H1 (cell line): ENCODE measurements around the gene ADPRHL1. TPM values are rescaled to one million over a fixed set of nuclear protein-coding genes. Genes with fewer than 3 reads are reported as not detected.

ENCODE experiments used
- BACH1 ChIP-seq: IDR thresholded peaks from 2 replicates; pipeline ENCODE4 v1.6.1; 2012; ENCODE audit warnings: low read length, improper control_type of control experiment
- CEBPB ChIP-seq: IDR thresholded peaks from 2 replicates; pipeline ENCODE4 v1.6.1; 2012; ENCODE audit warnings: low read depth, low read length
- CHD1 ChIP-seq: IDR thresholded peaks from 2 replicates; pipeline ENCODE4 v1.6.1; 2012; ENCODE audit warnings: low read depth, low read length, improper control_type of control experiment
- CREB1 ChIP-seq: IDR thresholded peaks from 2 replicates; pipeline ENCODE4 v1.6.1; 2012; ENCODE audit warnings: inconsistent platforms
- EGR1 ChIP-seq: IDR thresholded peaks from 2 replicates; pipeline ENCODE4 v1.6.1; 2011; ENCODE audit warnings: low read depth, low read length, borderline replicate concordance
- GABPA ChIP-seq: IDR thresholded peaks from 2 replicates; pipeline ENCODE4 v1.6.1; 2011; ENCODE audit warnings: mild to moderate bottlenecking, low read length, moderate library complexity, borderline replicate concordance; ENCODE audit not compliant: insufficient read depth
- JUND ChIP-seq: IDR thresholded peaks from 2 replicates; pipeline ENCODE4 v1.6.1; 2011; ENCODE audit warnings: mild to moderate bottlenecking, improper control_type of control experiment, low read length
- KDM5A ChIP-seq: fragments of 200-600 bp; IDR thresholded peaks from 2 replicates; pipeline ENCODE4 v1.7.1; 2012; ENCODE audit warnings: mild to moderate bottlenecking, low read length, inconsistent platforms, mixed read lengths
- NANOG ChIP-seq: IDR thresholded peaks from 2 replicates; pipeline ENCODE4 v1.6.1; 2011; ENCODE audit warnings: low read length, low read depth, mild to moderate bottlenecking, inconsistent platforms; ENCODE audit not compliant: insufficient read depth, poor library complexity, severe bottlenecking
- NRF1 ChIP-seq: IDR thresholded peaks from 2 replicates; pipeline ENCODE4 v1.6.1; 2011; ENCODE audit warnings: mild to moderate bottlenecking, low read depth, low read length, improper control_type of control experiment
- POLR2A ChIP-seq, 2 experiments: IDR thresholded peaks; 1 replicate in 1 of 2; 2 replicates in 1 of 2; pipeline ENCODE4 v1.6.1; 2011; ENCODE audit warnings: low read depth in 2 of 2, low read length in 2 of 2, mild to moderate bottlenecking in 2 of 2; ENCODE audit errors: control extremely low read depth in 1 of 2
- POLR2AphosphoS5 ChIP-seq: IDR thresholded peaks from 2 replicates; pipeline ENCODE4 v1.6.1; 2011; ENCODE audit warnings: low read depth, low read length
- RXRA ChIP-seq: IDR thresholded peaks from 2 replicates; pipeline ENCODE4 v1.6.1; 2011; ENCODE audit warnings: low read depth, mild to moderate bottlenecking, low read length, moderate library complexity; ENCODE audit not compliant: insufficient read depth
- SAP30 ChIP-seq: fragments of 300-600 bp; sonication (generic); IDR thresholded peaks from 2 replicates; pipeline ENCODE4 v1.7.1; 2012; ENCODE audit warnings: low read length, moderate library complexity, mild to moderate bottlenecking, inconsistent platforms; ENCODE audit not compliant: insufficient read depth, insufficient replicate concordance
- SIN3A ChIP-seq, 2 experiments: IDR thresholded peaks in 1 of 2; conservative IDR thresholded peaks in 1 of 2; 2 replicates each; pipeline ENCODE4 v1.6.1; 2011 to 2012; ENCODE audit warnings: low read length in 2 of 2, improper control_type of control experiment in 1 of 2, low read depth in 1 of 2, mild to moderate bottlenecking in 1 of 2
- SIRT6 ChIP-seq: IDR thresholded peaks from one replicate; pipeline ENCODE4 v1.7.1; 2012; ENCODE audit warnings: low read length, inconsistent platforms
- TAF1 ChIP-seq: IDR thresholded peaks from 2 replicates; pipeline ENCODE4 v1.6.1; 2011; ENCODE audit warnings: mild to moderate bottlenecking, low read depth, low read length
- TAF7 ChIP-seq: optimal IDR thresholded peaks from 2 replicates; pipeline ENCODE3; 2011; ENCODE audit warnings: low read depth, mild to moderate bottlenecking, inconsistent platforms, low read length, moderate library complexity, borderline replicate concordance
- USF2 ChIP-seq: IDR thresholded peaks from 2 replicates; pipeline ENCODE4 v1.6.1; 2011; ENCODE audit warnings: low read length, improper control_type of control experiment
- YY1 ChIP-seq: IDR thresholded peaks from 2 replicates; pipeline ENCODE4 v1.6.1; 2011; ENCODE audit warnings: low read depth, mild to moderate bottlenecking, low read length
- ZNF274 ChIP-seq: IDR thresholded peaks from 2 replicates; pipeline ENCODE4 v1.7.0; 2012; ENCODE audit warnings: low read length, borderline replicate concordance; ENCODE audit errors: extremely low read depth
- polyA plus RNA-seq, 7 experiments: library from polyadenylated mRNA; depleted of rRNA in 3 of 7; stranded (reverse) in 5 of 7; unstranded in 2 of 7; fragments of >200 nt in 5 of 7; fragments of 200-250 nt in 2 of 7; gene quantifications; 1 replicate in 5 of 7; 2 replicates in 1 of 7; 4 replicates in 1 of 7; pipeline versions ENCODE4 v1.2.1 to v1.2.3, GENCODE V29; 2011 to 2013; ENCODE audit warnings: missing spikeins in 2 of 7, mixed read lengths in 2 of 7
- total RNA-seq: library from RNA; stranded (reverse); fragmentation: NEBNext Ultra II Directional; extraction: Animal tissue kit (Norgen Biotek cat#: 25700); gene quantifications from 2 replicates; pipeline ENCODE4 v1.2.1, GENCODE V29; 2021

Gene ADPRHL1
- total and polyA plus RNA-seq, 2 of the 8 experiments (the other 6 are each of a cell fraction or from before 2014, with no cell fraction given) = 0.74 to 1.7 TPM

GRCh38 chr13:113490496-113491417, 37.5 kb upstream of the ADPRHL1 start, which contains the start of gene DCUN1D2 (continued):
- TF ChIP-seq SIRT6 (no peak), POLR2A (IDR thresholded peaks at IDR 0.05; ENCODE audit: control extremely low read depth in 1 of 2, low read depth in 2 of 2, low read length in 2 of 2) (peak in 1 of 2 experiments; percentile 69; a peak in 1 of 3 replicates), YY1 (no peak), CREB1 (no peak), SAP30 (no peak), TAF1 (peak; percentile 76), GABPA (no peak), KDM5A (no peak), CEBPB (no peak), NRF1 (peak; percentile 51), EGR1 (peak; percentile 96), TAF7 (no peak), JUND (no peak), ZNF274 (no peak), CHD1 (no peak), BACH1 (peak; percentile 92), SIN3A (conservative IDR thresholded peaks at IDR 0.05 in 1 of 2, IDR thresholded peaks at IDR 0.05 in 1 of 2; ENCODE audit: low read depth in 1 of 2, low read length in 2 of 2) (peak in 1 of 2 experiments; percentile 46; a peak in 1 of 4 replicates), RXRA (no peak), USF2 (no peak), NANOG (no peak), POLR2AphosphoS5 (peak; percentile 16; the same call in 1 of the 2 replicates)
